ENCODE data around the gene POMP.
"Not testable (repeated sequence)": the region's sequence is repeated elsewhere in the genome, so short reads cannot be mapped to it uniquely, and the experiment has no call there.

POMP gene

GRCh38 chr13:28654276-28654675, 4.7 kb upstream of the POMP start:
- DNase-seq (ENCODE audit: insufficient read length, low spot score), result no peak
- FAIRE-seq, result no peak
- TF ChIP-seq POLR2A (IDR thresholded peaks at IDR 0.05; ENCODE audit: low read depth, low read length), result no peak

DNA sequence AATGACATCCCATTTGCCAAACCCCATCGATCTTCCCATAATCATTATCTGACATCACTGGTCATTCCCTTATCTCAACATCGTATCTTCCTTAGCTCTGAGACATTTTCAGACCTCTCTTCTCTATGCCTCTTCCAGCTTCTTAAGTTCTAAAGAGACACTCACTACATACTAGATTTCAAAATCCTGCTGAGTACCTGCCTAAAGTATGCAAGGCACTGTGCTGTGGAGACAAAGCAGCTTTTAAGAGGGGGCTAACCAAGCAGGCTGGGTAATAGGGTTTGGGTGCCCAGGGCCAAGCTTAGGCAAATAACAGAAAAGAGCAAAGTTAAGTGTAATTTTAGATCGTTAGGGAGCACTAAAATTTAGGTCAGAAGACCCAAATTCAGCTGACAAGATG, 3.4 kb upstream of the POMP start:
- TF ChIP-seq POLR2A (IDR thresholded peaks at IDR 0.05; ENCODE audit: low read depth, low read length), result no peak
- DNase-seq (ENCODE audit: insufficient read length, low spot score) (no peak), FAIRE-seq (no peak)

DNA sequence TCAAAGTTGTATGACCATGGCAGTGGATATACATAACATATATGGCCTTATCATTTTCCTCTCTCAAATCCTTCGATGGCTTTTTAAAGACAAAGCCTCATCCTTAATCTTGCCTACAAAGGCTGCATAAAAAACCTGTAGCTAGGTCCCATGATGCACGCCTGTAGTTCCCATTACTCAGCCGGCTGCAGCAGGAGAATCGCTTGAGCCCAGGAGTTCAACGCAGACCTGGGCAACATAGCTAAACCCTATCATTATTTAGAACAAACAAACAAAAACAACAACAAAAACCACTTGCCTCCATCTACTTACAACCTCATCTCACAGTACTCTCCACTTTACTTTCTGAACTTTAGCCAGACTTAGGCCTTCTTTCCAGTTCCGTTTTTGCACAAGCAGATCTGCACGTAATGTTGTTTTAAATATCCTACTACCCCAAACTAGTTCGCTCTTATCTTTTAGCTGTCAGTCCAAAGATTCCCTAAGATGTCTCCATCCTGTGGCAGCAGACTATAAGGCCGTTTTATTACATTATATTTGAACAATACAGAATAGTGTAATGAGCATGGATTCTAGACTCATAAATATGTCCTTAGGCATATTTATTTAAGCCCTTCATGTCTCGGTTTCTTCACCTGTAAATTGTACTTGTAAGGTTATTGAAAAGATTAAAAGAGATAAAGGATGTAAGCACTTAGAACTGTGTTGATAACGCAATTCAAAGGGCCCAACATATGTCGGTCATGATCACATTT, 969 bp upstream of the POMP start:
- no peak for TF ChIP-seq POLR2A (IDR thresholded peaks at IDR 0.05; ENCODE audit: low read depth, low read length)
- no peak for FAIRE-seq
- no peak for DNase-seq (ENCODE audit: insufficient read length, low spot score)

- FAIRE-seq, result no peak
- DNase-seq (ENCODE audit: insufficient read length, low spot score), result no peak
- no peak for TF ChIP-seq POLR2A (IDR thresholded peaks at IDR 0.05; ENCODE audit: low read depth, low read length)
Measured at GRCh38 chr13:28658539-28658795, 463 bp upstream of the POMP start.

- FAIRE-seq (no peak), DNase-seq (ENCODE audit: insufficient read length, low spot score) (no peak)
- no peak for TF ChIP-seq POLR2A (IDR thresholded peaks at IDR 0.05; ENCODE audit: low read depth, low read length)
Measured at GRCh38 chr13:28659621-28659970, 666 bp downstream of the POMP start.

- no peak for TF ChIP-seq POLR2A (IDR thresholded peaks at IDR 0.05; ENCODE audit: low read depth, low read length)
- DNase-seq (ENCODE audit: insufficient read length, low spot score) (no peak), FAIRE-seq (no peak)
Measured at GRCh38 chr13:28666897-28667488, 8.1 kb downstream of the POMP start.

- DNase-seq (ENCODE audit: insufficient read length, low spot score), result no peak
- TF ChIP-seq POLR2A (IDR thresholded peaks at IDR 0.05; ENCODE audit: low read depth, low read length), result no peak
- FAIRE-seq, result no peak
Measured at GRCh38 chr13:28671126-28671792, 12.3 kb downstream of the POMP start.

GRCh38 chr13:28678809-28679208, 19.9 kb downstream of the POMP start:
- FAIRE-seq, result no peak
- no peak for TF ChIP-seq POLR2A (IDR thresholded peaks at IDR 0.05; ENCODE audit: low read depth, low read length)

DNA sequence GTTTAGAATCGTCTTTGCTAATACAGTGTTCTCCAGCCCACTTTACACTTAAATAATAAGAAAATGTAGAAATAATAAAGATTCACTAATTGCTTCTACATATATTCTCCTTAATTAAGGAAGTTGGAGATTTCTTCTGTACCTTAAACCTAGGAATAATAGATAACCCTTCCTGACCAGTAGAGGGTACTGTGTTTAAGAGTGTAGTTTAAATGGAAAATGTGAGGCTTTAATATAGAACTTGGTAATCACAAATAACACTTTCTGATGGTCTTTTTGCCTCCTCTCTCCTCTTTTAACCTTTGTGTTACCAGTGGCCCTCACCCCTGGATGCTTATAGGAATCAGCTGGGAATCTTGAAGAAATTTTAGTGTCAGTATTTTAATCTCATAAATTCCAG, 20.7 kb downstream of the POMP start:
- TF ChIP-seq POLR2A (IDR thresholded peaks at IDR 0.05; ENCODE audit: low read depth, low read length), result no peak
- DNase-seq (ENCODE audit: insufficient read length, low spot score) (no peak), FAIRE-seq (no peak)

More at GRCh38 chr13:28678809-28679208, 19.9 kb downstream of the POMP start:
- DNase-seq (ENCODE audit: insufficient read length, low spot score), result no peak

GRCh38 chr13:28680541-28680940, 21.6 kb downstream of the POMP start:
- no peak for TF ChIP-seq POLR2A (IDR thresholded peaks at IDR 0.05; ENCODE audit: low read depth, low read length)
- FAIRE-seq (no peak), DNase-seq (ENCODE audit: insufficient read length, low spot score) (no peak)

- not testable (repeated sequence) for DNase-seq (ENCODE audit: insufficient read length, low spot score); FAIRE-seq
Measured at GRCh38 chr13:28683169-28683568, 24.2 kb downstream of the POMP start.

DNA sequence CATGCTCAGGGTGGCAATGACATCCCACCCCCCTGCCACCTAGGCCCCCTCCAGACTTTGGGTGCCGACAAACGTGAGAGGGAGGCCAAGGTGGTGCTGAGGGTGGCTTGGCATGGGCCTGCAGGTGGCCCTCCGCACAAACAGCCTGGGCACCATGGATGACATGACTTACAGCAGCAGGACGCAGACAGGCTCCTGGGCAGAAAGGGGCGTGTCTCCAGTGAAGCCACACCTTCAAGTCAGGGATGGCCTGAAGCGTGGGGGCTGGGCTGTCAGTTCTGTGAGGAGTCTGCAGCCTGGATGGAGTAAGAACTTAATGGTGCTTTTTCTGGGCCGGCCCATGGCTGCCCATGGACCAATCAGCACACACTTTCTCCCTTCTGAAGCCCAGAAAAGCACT, 25.3 kb downstream of the POMP start:
- DNase-seq (ENCODE audit: insufficient read length, low spot score) (no peak), FAIRE-seq (no peak)
- TF ChIP-seq POLR2A (IDR thresholded peaks at IDR 0.05; ENCODE audit: low read depth, low read length), result no peak

GRCh38 chr13:28685114-28685513, 26.2 kb downstream of the POMP start:
- TF ChIP-seq POLR2A (IDR thresholded peaks at IDR 0.05; ENCODE audit: low read depth, low read length), result no peak
- FAIRE-seq, result no peak
- DNase-seq (ENCODE audit: insufficient read length, low spot score), result no peak

- no peak for DNase-seq (ENCODE audit: insufficient read length, low spot score)
- FAIRE-seq, result no peak
- TF ChIP-seq POLR2A (IDR thresholded peaks at IDR 0.05; ENCODE audit: low read depth, low read length), result no peak
Measured at GRCh38 chr13:28685892-28686291, 27.0 kb downstream of the POMP start.

GRCh38 chr13:28693605-28694491, 34.9 kb downstream of the POMP start:
- DNase-seq (ENCODE audit: insufficient read length, low spot score); FAIRE-seq: not testable (repeated sequence)

Measured in H54 (cell line).